Caco-2 (cell line): ENCODE measurements around the gene MACROD2. TPM values are rescaled to one million over a fixed set of nuclear protein-coding genes. Genes with fewer than 3 reads are reported as not detected.

Experiments
- BruUV-seq: library from RNA; stranded (reverse); fragments of 400-500 nt; replicated peaks from 2 replicates; lab custom pipeline; 2021; lab: Mats Ljungman, UMichigan
- CTCF ChIA-PET: fragments of 300-600 bp; sonication (Branson Sonifier 250); formaldehyde crosslinking; loops from one replicate; lab custom pipeline; 2022; ENCODE audit warnings: antibody characterized with exemption; lab: Charles Lee
- POLR2A ChIA-PET: fragments of 300-600 bp; sonication (Branson Sonifier 250); formaldehyde crosslinking; loops from one replicate; lab custom pipeline; 2022; ENCODE audit warnings: antibody characterized with exemption; lab: Charles Lee
- DNase-seq, 2 experiments: peaks; one replicate each; pipeline versions ENCODE4 v3.0.0 to v3.0.0-alpha.2; 2020 to 2022
- H3K27me3 ChIP-seq: replicated peaks from 2 replicates; pipeline ENCODE4 v1.6.0; 2011; ENCODE audit warnings: low read length; ENCODE audit not compliant: control insufficient read depth, insufficient read depth
- H3K36me3 ChIP-seq: 2 replicates; pipeline ENCODE4 v1.5.1; 2011; ENCODE audit warnings: low read length; ENCODE audit not compliant: control insufficient read depth, insufficient read depth
- H3K4me1 ChIP-seq: fragments of 250-450 bp; sonication (Bioruptor Pico); 2 replicates; pipeline ENCODE4 v1.5.1; 2020; ENCODE audit warnings: mild to moderate bottlenecking
- H3K4me3 ChIP-seq: 2 replicates; pipeline ENCODE4 v1.5.1; 2011; ENCODE audit warnings: low read depth, mild to moderate bottlenecking, control low read depth, low read length
- H3K9me3 ChIP-seq: fragments of 250-450 bp; sonication (Bioruptor Pico); 2 replicates; pipeline ENCODE4 v1.5.1; 2020; ENCODE audit warnings: mild to moderate bottlenecking, moderate library complexity
- H3K27ac Mint-ChIP-seq: one replicate; pipeline ENCODE4 v1.8.0; 2022; ENCODE audit warnings: mixed read lengths; ENCODE audit not compliant: unreplicated experiment
- H3K27me3 Mint-ChIP-seq: one replicate; pipeline ENCODE4 v1.8.0; 2022; ENCODE audit warnings: mixed read lengths; ENCODE audit not compliant: insufficient read depth, unreplicated experiment
- H3K36me3 Mint-ChIP-seq: one replicate; pipeline ENCODE4 v1.8.0; 2022; ENCODE audit warnings: mild to moderate bottlenecking, mixed read lengths; ENCODE audit not compliant: insufficient read depth, unreplicated experiment
- H3K4me1 Mint-ChIP-seq: one replicate; pipeline ENCODE4 v1.8.0; 2022; ENCODE audit warnings: low read depth, mixed read lengths; ENCODE audit not compliant: unreplicated experiment
- H3K4me3 Mint-ChIP-seq: one replicate; pipeline ENCODE4 v1.8.0; 2022; ENCODE audit warnings: mild to moderate bottlenecking, moderate library complexity, mixed read lengths; ENCODE audit not compliant: unreplicated experiment
- H3K9me3 Mint-ChIP-seq: one replicate; pipeline ENCODE4 v1.8.0; 2022; ENCODE audit warnings: mixed read lengths; ENCODE audit not compliant: unreplicated experiment
- CTCF ChIP-seq, 2 experiments: fragments of 200-600 bp in 1 of 2; IDR thresholded peaks; 1 replicate in 1 of 2; 2 replicates in 1 of 2; pipeline versions ENCODE4 v1.5.1 to v1.8.0; 2011 to 2022; ENCODE audit warnings: antibody characterized with exemption in 1 of 2, control low read depth in 1 of 2, inconsistent platforms in 1 of 2, low read depth in 1 of 2, low read length in 1 of 2, mild to moderate bottlenecking in 1 of 2, moderate library complexity in 1 of 2; ENCODE audit not compliant: insufficient read depth in 1 of 2, severe bottlenecking in 1 of 2, unreplicated experiment in 1 of 2
- intact Hi-C: fragments of 100-400 bp; cut with micrococcal nuclease; formaldehyde crosslinking; loops from one replicate; pipeline ENCODE4 v1.10.0; 2022; ENCODE audit not compliant: unreplicated experiment
- total RNA-seq: library from RNA; stranded (reverse); gene quantifications from 2 replicates; pipeline ENCODE4 v1.2.3, GENCODE V29; 2022

MACROD2 gene
- total RNA-seq, 1 experiment from 2014 or later, result 6.4 TPM

- H3K27me3 Mint-ChIP-seq, result no peaks in the 10 kb centered on the region
- Histone ChIP-seq H3K36me3 (no peaks in the 10 kb centered on the region), H3K27me3 (no peaks in the 10 kb centered on the region), H3K4me3 (peak within 1 kb of the TSS; percentile 54), H3K9me3 (no peaks in the 10 kb centered on the region), H3K4me1 (peaks cover 40% of the 10 kb centered on the region)
- ChIA-PET CTCF (interaction anchor here (0.6 to 2.3 kb wide), 24 partner anchors 22 to 906 kb away, joined by 3 to 27 read pairs (median 4); no protein-coding TSS in a partner anchor), POLR2A (interaction anchor here (0.5 to 1.9 kb wide), 19 partner anchors 9 to 1300 kb away, joined by 3 to 16 read pairs (median 4); no protein-coding TSS in a partner anchor)
- H3K27ac Mint-ChIP-seq, result peak within 1 kb of the TSS; percentile 48
- peak; percentile 81 to 82 for TF ChIP-seq CTCF (IDR thresholded peaks at IDR 0.05; ENCODE audit: insufficient read depth in 1 of 2, low read depth in 1 of 2, low read length in 1 of 2, severe bottlenecking in 1 of 2, unreplicated experiment in 1 of 2)
- peak; percentile 94 to 97 for DNase-seq
- intact Hi-C loops, result loop anchor here (1.0 to 10.0 kb wide), 15 partner anchors 69 to 1597 kb away; no protein-coding TSS in a partner anchor
- peaks cover 27% of the 10 kb centered on the region for H3K4me1 Mint-ChIP-seq
- H3K4me3 Mint-ChIP-seq, result peak within 1 kb of the TSS; percentile 77
- no peaks in the 10 kb centered on the region for H3K9me3 Mint-ChIP-seq
- no TSS peak for BruUV-seq
- peaks cover 48% of the 10 kb centered on the region for H3K36me3 Mint-ChIP-seq
These were observed 342.3 kb downstream of the MACROD2 start, which contains the start of gene FLRT3 for GRCh38 chr20:14337400-14338171. FLRT3 (minus strand) TSS chr20:14337612; CDS start chr20:14327506, 10,106 bp downstream.

DNA sequence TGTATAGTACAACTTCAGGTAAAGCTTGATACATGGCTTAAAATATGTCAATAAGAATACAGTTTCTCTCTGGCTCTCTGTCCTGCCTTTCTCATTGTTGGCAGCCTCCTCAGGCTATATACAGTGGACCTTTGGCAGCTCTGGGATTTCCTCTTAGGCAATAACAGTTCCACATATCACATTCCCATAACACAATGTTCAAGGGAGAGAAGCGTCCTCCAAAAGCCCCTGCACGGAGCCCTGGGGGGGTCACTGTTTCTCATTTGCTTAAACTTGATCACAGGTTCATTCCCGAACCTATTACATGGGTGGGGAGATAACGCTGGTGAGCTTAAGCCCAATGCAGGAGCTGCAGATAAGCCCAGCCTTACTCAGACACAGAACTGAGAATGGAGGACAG, 346.5 kb downstream of the MACROD2 start:
- TF ChIP-seq CTCF (IDR thresholded peaks at IDR 0.05; ENCODE audit: insufficient read depth in 1 of 2, low read depth in 1 of 2, low read length in 1 of 2, severe bottlenecking in 1 of 2, unreplicated experiment in 1 of 2), result no peak
- Histone ChIP-seq H3K4me3 (no peak overlapping the region), H3K9me3 (no peaks in the 10 kb centered on the region), H3K36me3 (no peaks in the 10 kb centered on the region), H3K27me3 (no peaks in the 10 kb centered on the region), H3K4me1 (peaks cover 73% of the 10 kb centered on the region)
- H3K4me1 Mint-ChIP-seq, result peaks cover 34% of the 10 kb centered on the region
- H3K9me3 Mint-ChIP-seq, result peaks cover 4% of the 10 kb centered on the region
- POLR2A ChIA-PET, result no interaction called here
- CTCF ChIA-PET, result no interaction called here
- peak overlapping the region; percentile 82 for H3K27ac Mint-ChIP-seq
- intact Hi-C loops, result no loop called here
- no peak overlapping the region for H3K4me3 Mint-ChIP-seq
- no peaks in the 10 kb centered on the region for H3K27me3 Mint-ChIP-seq
- no TSS peak for BruUV-seq
- peak in 1 of 2 experiments; percentile 45 for DNase-seq
- peaks cover 11% of the 10 kb centered on the region for H3K36me3 Mint-ChIP-seq

DNA sequence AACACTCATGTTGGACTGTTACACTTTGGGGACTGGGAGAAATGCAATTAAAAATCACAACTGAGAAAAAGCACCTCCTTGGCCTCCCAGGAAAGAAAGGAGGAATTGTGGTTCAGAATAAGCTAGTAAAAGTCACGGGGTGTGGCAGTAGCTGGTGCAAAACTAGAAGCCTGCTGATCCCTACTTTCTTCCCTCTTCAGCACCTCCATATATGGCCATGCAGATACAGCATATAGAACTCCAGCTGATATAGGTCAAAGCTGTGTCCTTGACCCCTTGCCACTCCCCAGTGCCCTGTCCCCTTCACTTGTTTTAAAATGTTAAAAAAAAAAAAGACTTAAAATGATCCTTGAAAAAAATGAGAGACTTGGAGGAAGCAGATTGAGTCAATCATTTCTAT, 347.6 kb downstream of the MACROD2 start:
- POLR2A ChIA-PET, result no interaction called here
- no peak for DNase-seq
- Mint-ChIP-seq H3K27me3 (no peaks in the 10 kb centered on the region), H3K4me1 (peaks cover 34% of the 10 kb centered on the region), H3K4me3 (no peak overlapping the region), H3K9me3 (peaks cover 10% of the 10 kb centered on the region), H3K27ac (peak overlapping the region; percentile 71), H3K36me3 (no peaks in the 10 kb centered on the region)
- Histone ChIP-seq H3K9me3 (no peaks in the 10 kb centered on the region), H3K27me3 (no peaks in the 10 kb centered on the region), H3K36me3 (no peaks in the 10 kb centered on the region), H3K4me3 (no peak overlapping the region), H3K4me1 (peaks cover 74% of the 10 kb centered on the region)
- no peak for TF ChIP-seq CTCF (IDR thresholded peaks at IDR 0.05; ENCODE audit: insufficient read depth in 1 of 2, low read depth in 1 of 2, low read length in 1 of 2, severe bottlenecking in 1 of 2, unreplicated experiment in 1 of 2)
- intact Hi-C loops, result no loop called here
- CTCF ChIA-PET, result interaction anchor here (1.2 kb wide), 1 partner anchor 89 kb away, joined by 3 read pairs; no protein-coding TSS in a partner anchor
- BruUV-seq, result no TSS peak
